ENCODE data around the gene PTPN22.

Gene PTPN22

GRCh38 chr1:113871597-113872113, at the start of gene PTPN22:
Gene PTPN22, minus strand, starts transcription at chr1:113871712.
- DNase-seq (ENCODE audit: low spot score), result peak; percentile 67

GRCh38 chr1:113918243-113918642, 46.7 kb upstream of the PTPN22 start:
- DNase-seq (ENCODE audit: low spot score), result no peak

DNA sequence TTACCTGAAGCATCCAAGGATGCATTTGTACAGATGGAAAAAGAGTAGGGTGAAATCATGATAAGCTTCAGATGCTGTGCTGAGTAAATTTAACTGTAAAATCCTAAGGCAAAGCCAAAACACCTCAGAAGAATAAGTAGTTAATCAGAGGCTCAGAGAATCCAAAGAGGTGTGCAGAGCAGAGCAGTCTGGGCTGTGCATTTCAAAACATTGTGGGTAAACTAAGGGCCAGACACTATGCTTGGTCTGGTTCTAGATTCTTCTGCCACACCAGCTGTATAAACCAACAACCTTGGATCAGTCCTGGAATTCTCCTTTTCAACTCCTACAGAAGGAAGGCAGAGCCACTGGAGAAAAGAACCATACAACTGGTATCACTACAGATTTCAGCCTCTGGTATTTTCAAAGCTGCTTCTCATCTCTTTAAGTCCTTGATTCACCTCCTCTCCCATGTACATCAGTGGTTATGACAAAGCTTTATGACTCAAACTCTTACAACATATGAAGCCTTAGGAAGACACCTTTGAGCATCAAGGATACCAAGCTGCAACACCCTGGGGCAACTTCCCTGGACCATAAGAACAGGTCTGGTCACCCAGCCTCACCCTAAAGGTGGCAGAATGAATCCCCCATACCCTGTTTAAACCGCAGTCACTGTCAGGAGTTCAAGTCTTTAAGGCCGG, 46.0 kb upstream of the PTPN22 start:
- no peak for DNase-seq (ENCODE audit: low spot score)

GRCh38 chr1:113916974-113917373, 45.5 kb upstream of the PTPN22 start:
- DNase-seq (ENCODE audit: low spot score), result no peak

DNA sequence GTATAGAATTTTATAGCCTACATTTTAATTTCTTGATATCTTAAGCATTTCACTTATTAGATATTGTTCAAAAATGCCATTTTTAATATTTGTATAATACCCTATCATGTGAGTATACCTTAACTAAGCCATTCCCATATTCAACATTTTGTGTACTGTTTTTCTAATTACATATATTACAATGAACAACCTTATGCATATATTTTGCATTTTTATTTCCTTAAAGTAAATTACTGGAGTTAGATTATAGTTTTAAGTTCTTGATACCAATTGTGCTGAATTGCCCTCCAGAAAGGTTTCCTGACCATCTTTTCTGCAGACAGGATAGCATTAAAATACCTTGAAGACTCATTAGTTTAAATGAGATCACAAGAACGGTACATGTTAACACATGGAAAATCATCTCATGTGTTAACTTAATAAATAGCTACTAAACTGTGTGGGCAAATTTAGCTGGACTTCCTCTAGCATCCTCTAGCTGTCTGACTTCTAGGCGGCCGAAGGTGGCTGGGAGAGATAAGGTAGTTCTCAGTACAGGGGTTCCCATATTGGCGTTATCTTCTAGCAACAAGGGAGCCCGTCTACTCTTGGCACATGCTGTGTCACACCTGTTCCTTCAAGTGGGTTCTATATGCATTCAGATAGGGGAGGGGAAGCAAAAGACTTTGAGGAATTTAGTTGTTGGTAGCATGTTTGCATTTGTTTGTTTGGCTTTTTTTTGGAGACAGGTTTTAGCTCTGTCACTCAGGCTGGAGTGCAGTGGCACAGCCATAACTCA, 42.6 kb upstream of the PTPN22 start:
- no peak for DNase-seq (ENCODE audit: low spot score)

DNA sequence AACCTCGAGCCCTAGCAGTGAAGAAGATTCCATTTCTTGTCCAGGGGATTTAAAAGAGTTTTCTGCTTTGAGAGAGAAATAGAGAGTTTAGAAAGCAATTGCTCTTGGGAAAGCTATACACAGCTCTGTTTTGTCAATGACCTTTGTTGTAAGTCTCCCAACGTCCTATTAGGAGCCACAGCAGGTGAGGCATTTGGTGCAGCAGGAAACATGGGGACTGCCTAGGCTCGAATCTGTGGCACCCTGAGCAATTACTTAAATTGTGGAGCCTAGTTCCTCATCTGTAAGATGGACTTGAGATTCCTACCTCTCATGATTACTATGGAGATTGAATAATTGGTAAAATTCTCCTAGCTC, 41.8 kb upstream of the PTPN22 start:
- no peak for DNase-seq (ENCODE audit: low spot score)

GRCh38 chr1:113912594-113913311, 41.2 kb upstream of the PTPN22 start:
- peak; percentile 28 for DNase-seq (ENCODE audit: low spot score)

- peak; percentile 26 for DNase-seq (ENCODE audit: low spot score)
Observed at GRCh38 chr1:113905435-113905861, 33.9 kb upstream of the PTPN22 start.

- DNase-seq (ENCODE audit: low spot score), result peak; percentile 99
Observed at GRCh38 chr1:113904674-113905434, 33.3 kb upstream of the PTPN22 start, which contains the start of the genes AP4B1 and DCLRE1B. Gene AP4B1, minus strand, starts transcription at chr1:113904799. Its CDS starts 82 bp downstream, at chr1:113904717. Gene DCLRE1B, plus strand, starts transcription at chr1:113905326. Its CDS starts 261 bp downstream, at chr1:113905587.

GRCh38 chr1:113904293-113904673, 32.8 kb upstream of the PTPN22 start:
- no peak for DNase-seq (ENCODE audit: low spot score)

- peak; percentile 9 for DNase-seq (ENCODE audit: low spot score)
Observed at GRCh38 chr1:113903501-113904292, 32.2 kb upstream of the PTPN22 start.

GRCh38 chr1:113901191-113901590, 29.7 kb upstream of the PTPN22 start:
- DNase-seq (ENCODE audit: low spot score), result no peak

DNA sequence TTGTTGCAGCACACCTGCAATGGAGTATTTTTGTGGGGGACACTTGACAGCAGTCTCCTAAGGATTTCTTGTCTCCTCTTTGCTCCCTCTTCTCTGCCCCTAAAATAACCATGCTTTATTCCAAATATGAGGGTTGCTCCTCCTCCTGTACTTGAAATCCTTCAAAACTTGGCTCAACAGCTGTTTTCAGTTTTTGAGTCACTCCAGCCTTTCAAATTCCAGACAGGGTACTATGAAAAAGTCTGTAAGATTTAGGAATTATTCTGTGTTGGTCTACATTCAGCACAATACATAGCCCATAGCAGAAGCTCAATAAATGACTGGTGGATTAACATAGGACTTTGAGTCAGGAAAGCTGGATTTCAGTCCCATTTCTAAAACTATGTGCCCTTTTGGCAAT, 27.6 kb upstream of the PTPN22 start:
- DNase-seq (ENCODE audit: low spot score), result no peak

GRCh38 chr1:113898241-113898814, 26.8 kb upstream of the PTPN22 start:
- DNase-seq (ENCODE audit: low spot score), result no peak

- no peak for DNase-seq (ENCODE audit: low spot score)
Observed at GRCh38 chr1:113895961-113896360, 24.4 kb upstream of the PTPN22 start.

DNA sequence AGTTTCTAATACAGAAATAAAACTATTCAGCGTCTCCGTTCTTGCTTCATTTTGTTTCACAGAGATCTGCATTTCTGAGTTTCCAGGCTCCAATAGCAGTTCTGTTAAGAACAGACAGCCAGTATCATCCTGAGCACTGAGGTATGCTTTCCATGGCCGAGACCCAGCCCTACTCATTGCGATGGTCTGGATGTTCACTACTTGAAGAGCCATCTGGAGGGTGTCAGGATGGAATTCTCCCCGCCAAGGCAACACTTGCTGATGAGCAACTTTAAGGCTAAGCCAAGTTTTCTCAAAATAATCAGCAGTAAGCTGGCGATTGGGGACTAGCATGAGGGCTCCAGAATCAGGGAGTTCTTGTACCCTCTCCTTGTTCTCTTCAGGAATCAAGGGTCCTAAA, 23.6 kb upstream of the PTPN22 start:
- no peak for DNase-seq (ENCODE audit: low spot score)

DNA sequence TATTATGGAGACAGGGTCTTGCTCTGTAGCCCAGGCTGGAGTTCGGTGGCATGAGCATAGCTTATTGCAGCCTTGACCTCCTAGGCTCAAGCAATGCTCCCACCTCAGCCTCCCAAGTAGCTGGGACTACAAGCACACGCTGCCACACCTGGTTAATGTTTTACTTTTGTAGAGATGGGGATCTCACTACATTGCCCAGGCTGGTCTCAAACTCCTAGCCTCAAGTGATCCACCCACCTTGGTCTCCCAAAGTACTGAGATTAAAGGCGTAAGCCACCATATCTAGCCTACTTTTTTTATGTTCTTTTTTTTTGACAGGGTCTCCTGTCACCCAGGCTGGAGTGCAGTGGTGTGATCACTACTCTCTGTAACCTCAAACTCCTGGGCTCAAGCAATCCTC, 21.8 kb upstream of the PTPN22 start:
- no peak for DNase-seq (ENCODE audit: low spot score)

GRCh38 chr1:113891631-113892220, 20.2 kb upstream of the PTPN22 start:
- no peak for DNase-seq (ENCODE audit: low spot score)

DNA sequence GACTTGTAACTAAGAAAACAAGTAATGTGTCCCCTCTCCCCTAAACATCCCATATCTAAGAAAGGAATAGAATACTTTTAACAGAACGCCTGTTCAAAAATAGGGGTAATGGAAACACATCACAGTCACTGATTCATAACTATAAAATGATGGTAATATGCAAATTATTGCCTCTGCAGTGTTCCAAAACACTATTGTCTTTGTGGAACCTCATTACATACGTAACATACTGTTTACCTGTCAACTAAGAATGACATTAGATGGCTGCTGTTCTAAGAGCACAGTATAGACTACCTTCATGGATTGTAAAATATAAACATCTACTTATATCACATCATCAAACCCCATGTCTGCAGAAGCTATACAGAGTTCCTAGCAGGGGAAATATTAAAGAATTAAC, 19.3 kb upstream of the PTPN22 start:
- DNase-seq (ENCODE audit: low spot score), result no peak
